H9 (cell line): ENCODE results near the gene STAP2. TPM values are rescaled to one million over a fixed set of nuclear protein-coding genes. Genes with fewer than 3 reads are reported as not detected.

Source experiments
- DNase-seq: peaks from one replicate; pipeline ENCODE4 v3.0.0-alpha.2; 2017
- H2AFZ ChIP-seq: one replicate; pipeline ENCODE4 v1.6.1; 2013; ENCODE audit warnings: mild to moderate bottlenecking, low read length, control low read depth, moderate library complexity
- H2AK5ac ChIP-seq: 2 replicates; pipeline ENCODE4 v1.6.1; 2013; ENCODE audit warnings: low read length, control low read depth, mixed read lengths; ENCODE audit not compliant: insufficient read length
- H2BK120ac ChIP-seq: one replicate; pipeline ENCODE4 v1.6.1; 2013; ENCODE audit warnings: low read depth, mild to moderate bottlenecking, low read length, control low read depth, inconsistent platforms; ENCODE audit not compliant: poor library complexity, severe bottlenecking
- H2BK12ac ChIP-seq: 2 replicates; pipeline ENCODE4 v1.6.1; 2013; ENCODE audit warnings: low read length, control low read depth, mixed read lengths, low read depth; ENCODE audit not compliant: insufficient read length
- H2BK15ac ChIP-seq: 2 replicates; pipeline ENCODE4 v1.6.1; 2013; ENCODE audit warnings: low read depth, low read length, control low read depth
- H2BK20ac ChIP-seq: one replicate; pipeline ENCODE4 v1.6.1; 2013; ENCODE audit warnings: low read depth, mild to moderate bottlenecking, low read length, control low read depth, inconsistent platforms; ENCODE audit not compliant: poor library complexity, severe bottlenecking
- H2BK5ac ChIP-seq: 2 replicates; pipeline ENCODE4 v1.6.1; 2013; ENCODE audit warnings: low read length, control low read depth, mixed read lengths; ENCODE audit not compliant: insufficient read length
- H3K14ac ChIP-seq: 2 replicates; pipeline ENCODE4 v1.6.1; 2013; ENCODE audit warnings: low read length, control low read depth; ENCODE audit not compliant: insufficient read depth
- H3K18ac ChIP-seq: 2 replicates; pipeline ENCODE4 v1.6.1; 2013; ENCODE audit warnings: low read depth, mild to moderate bottlenecking, mixed read lengths, low read length, control low read depth; ENCODE audit not compliant: insufficient read length
- H3K23ac ChIP-seq: 2 replicates; pipeline ENCODE4 v1.6.1; 2013; ENCODE audit warnings: low read length, control low read depth, mixed read lengths, low read depth; ENCODE audit not compliant: insufficient read length
- H3K23me2 ChIP-seq: 2 replicates; pipeline ENCODE4 v1.6.1; 2013; ENCODE audit warnings: low read depth, mild to moderate bottlenecking, mixed read lengths, low read length, control low read depth; ENCODE audit not compliant: insufficient read length, poor library complexity, severe bottlenecking
- H3K27ac ChIP-seq: 2 replicates; pipeline ENCODE4 v1.5.1; 2013; ENCODE audit warnings: low read length, control low read depth, mixed read lengths, low read depth; ENCODE audit not compliant: insufficient read length
- H3K27me3 ChIP-seq: 2 replicates; pipeline ENCODE4 v1.6.1; 2013; ENCODE audit warnings: low read length, control low read depth, inconsistent platforms; ENCODE audit not compliant: insufficient read depth
- H3K4ac ChIP-seq: 2 replicates; pipeline ENCODE4 v1.6.1; 2013; ENCODE audit warnings: low read depth, mild to moderate bottlenecking, control low read depth, inconsistent platforms, low read length, moderate library complexity
- H3K4me1 ChIP-seq: 2 replicates; pipeline ENCODE4 v1.6.1; 2013; ENCODE audit warnings: low read length, control low read depth, inconsistent platforms; ENCODE audit not compliant: insufficient read depth
- H3K4me2 ChIP-seq: 2 replicates; pipeline ENCODE4 v1.6.1; 2013; ENCODE audit warnings: low read length, control low read depth, mixed read lengths; ENCODE audit not compliant: insufficient read length, insufficient read depth
- H3K56ac ChIP-seq: 2 replicates; pipeline ENCODE4 v1.6.1; 2013; ENCODE audit warnings: low read depth, mild to moderate bottlenecking, mixed read lengths, low read length, control low read depth; ENCODE audit not compliant: insufficient read length
- H3K79me1 ChIP-seq: 2 replicates; pipeline ENCODE4 v1.6.1; 2013; ENCODE audit warnings: low read depth, mild to moderate bottlenecking, moderate library complexity, low read length, control low read depth, inconsistent platforms; ENCODE audit not compliant: insufficient read depth, poor library complexity, severe bottlenecking
- H3K79me2 ChIP-seq: 2 replicates; pipeline ENCODE4 v1.6.1; 2013; ENCODE audit warnings: low read length, control low read depth, inconsistent platforms; ENCODE audit not compliant: insufficient read depth
- H3K9ac ChIP-seq: 2 replicates; pipeline ENCODE4 v1.6.1; 2013; ENCODE audit warnings: low read length, control low read depth, mixed read lengths; ENCODE audit not compliant: insufficient read length; ENCODE audit errors: extremely low read depth
- H3K9me3 ChIP-seq: one replicate; pipeline ENCODE4 v1.6.1; 2013; ENCODE audit warnings: low read depth, low read length, inconsistent platforms; ENCODE audit not compliant: control insufficient read depth
- H3T11ph ChIP-seq: one replicate; pipeline ENCODE4 v1.6.1; 2013; ENCODE audit warnings: mild to moderate bottlenecking, low read length, control low read depth, inconsistent platforms
- H4K20me1 ChIP-seq: one replicate; pipeline ENCODE4 v1.6.1; 2013; ENCODE audit not compliant: control insufficient read depth, insufficient read length, insufficient read depth
- H4K5ac ChIP-seq: 2 replicates; pipeline ENCODE4 v1.6.1; 2013; ENCODE audit warnings: low read depth, mild to moderate bottlenecking, mixed read lengths, low read length, control low read depth; ENCODE audit not compliant: insufficient read length
- H4K8ac ChIP-seq: replicated peaks from 2 replicates; pipeline ENCODE4 v1.6.1; 2013; ENCODE audit warnings: low read length, control low read depth, mixed read lengths, low read depth; ENCODE audit not compliant: insufficient read length
- H4K91ac ChIP-seq: 2 replicates; pipeline ENCODE4 v1.6.1; 2013; ENCODE audit warnings: low read depth, mild to moderate bottlenecking, moderate library complexity, mixed read lengths, low read length, control low read depth; ENCODE audit not compliant: insufficient read length
- H3K27ac Mint-ChIP-seq, 3 experiments: 2 replicates in 2 of 3; 3 replicates in 1 of 3; pipeline ENCODE4 v1.8.0; 2020 to 2021; ENCODE audit warnings: mixed read lengths in 3 of 3, mild to moderate bottlenecking in 1 of 3, moderate library complexity in 1 of 3
- H3K27me3 Mint-ChIP-seq: 2 replicates; pipeline ENCODE4 v1.8.0; 2021; ENCODE audit warnings: low read depth, mild to moderate bottlenecking, moderate library complexity, mixed read lengths
- H3K36me3 Mint-ChIP-seq, 3 experiments: 2 replicates in 2 of 3; 3 replicates in 1 of 3; pipeline ENCODE4 v1.8.0; 2020 to 2021; ENCODE audit warnings: low read depth in 3 of 3, mixed read lengths in 3 of 3; ENCODE audit not compliant: insufficient read depth in 1 of 3
- H3K4me1 Mint-ChIP-seq, 2 experiments: 2 replicates each; pipeline ENCODE4 v1.8.0; 2020; ENCODE audit warnings: mixed read lengths in 2 of 2
- H3K4me3 Mint-ChIP-seq, 2 experiments: 2 replicates in 1 of 2; 3 replicates in 1 of 2; pipeline ENCODE4 v1.8.0; 2020 to 2021; ENCODE audit warnings: mild to moderate bottlenecking in 2 of 2, mixed read lengths in 2 of 2, moderate library complexity in 1 of 2
- H3K9me3 Mint-ChIP-seq, 2 experiments: 2 replicates in 1 of 2; 3 replicates in 1 of 2; pipeline ENCODE4 v1.8.0; 2020; ENCODE audit warnings: mild to moderate bottlenecking in 2 of 2, mixed read lengths in 2 of 2, moderate library complexity in 1 of 2
- WGBS: extraction: QIAGEN DNeasy Blood & Tissue Kit; methylation state at CpG from one replicate; pipeline ENCODE4 v1.1.7; 2013; ENCODE audit warnings: missing lambda C conversion rate, low lambda C conversion rate, mixed read lengths; ENCODE audit not compliant: insufficient read length; ENCODE audit errors: extremely low coverage; 5-methylcytosine and 5-hydroxymethylcytosine counted together
- total RNA-seq: library from RNA; stranded (reverse); gene quantifications from 2 replicates; pipeline ENCODE4 v1.2.1, GENCODE V29; 2021
- TF ChIP-seq, protein P1 (sequence below): fragments of 200-600 bp; sonication (generic); conservative IDR thresholded peaks from 3 replicates; pipeline ENCODE4 v1.8.0; 2021; ENCODE audit warnings: antibody characterized with exemption, mild to moderate bottlenecking

Gene STAP2
- total RNA-seq, 1 experiment from 2014 or later = 20.2 TPM

DNA sequence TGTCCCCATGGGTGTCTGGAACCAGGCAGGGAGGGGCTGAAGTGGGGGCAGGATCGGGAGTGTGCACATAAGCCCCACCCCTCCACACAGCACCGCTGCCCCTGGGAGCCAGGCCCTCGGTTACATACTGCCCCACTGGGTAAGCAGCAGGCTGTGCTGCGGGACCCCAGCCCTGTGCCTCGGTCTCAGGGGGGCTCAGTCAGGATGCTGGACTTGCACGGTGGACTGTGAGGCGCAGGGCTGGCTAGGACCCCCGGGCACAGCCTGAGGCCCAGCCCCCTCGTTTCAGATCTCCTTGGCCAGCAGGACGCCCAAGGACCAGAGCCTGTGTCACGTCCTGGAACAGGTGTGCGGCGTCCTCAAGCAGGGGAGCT is 21.0 kb upstream of the STAP2 start:
- Histone ChIP-seq H2AFZ (no peak overlapping the region), H2BK20ac (no peak overlapping the region), H3K9me3 (no peaks in the 10 kb centered on the region), H2AK5ac (no peak overlapping the region), H4K91ac (no peak overlapping the region), H2BK12ac (no peak overlapping the region), H4K20me1 (no peaks in the 10 kb centered on the region), H3K79me1 (no peaks in the 10 kb centered on the region), H3K79me2 (no peaks in the 10 kb centered on the region), H3K23ac (no peak overlapping the region), H3K9ac (no peak overlapping the region), H2BK15ac (no peak overlapping the region), H4K5ac (no peak overlapping the region), H3T11ph (no peak overlapping the region), H3K14ac (no peak overlapping the region), H4K8ac (no peak overlapping the region), H2BK5ac (no peak overlapping the region), H3K4me2 (no peak overlapping the region), H3K27me3 (no peaks in the 10 kb centered on the region), H3K18ac (no peak overlapping the region), H3K27ac (no peak overlapping the region), H3K4ac (no peak overlapping the region), H2BK120ac (no peak overlapping the region), H3K23me2 (no peaks in the 10 kb centered on the region), H3K4me1 (no peaks in the 10 kb centered on the region; the same call in 1 of the 2 replicates), H3K56ac (no peak overlapping the region)
- Mint-ChIP-seq H3K4me1 (peaks cover 7 to 9% of the 10 kb centered on the region in 2 experiments; a peak in 3 of 4 replicates), H3K4me3 (no peak overlapping the region), H3K36me3 (peaks cover 1 to 33% (median 14%) of the 10 kb centered on the region in 3 experiments; a peak in 6 of 7 replicates), H3K9me3 (no peaks in the 10 kb centered on the region; a peak in 1 of 5 replicates), H3K27ac (no peak overlapping the region), H3K27me3 (peaks cover 4% of the 10 kb centered on the region)
- TF ChIP-seq, protein P1, sequence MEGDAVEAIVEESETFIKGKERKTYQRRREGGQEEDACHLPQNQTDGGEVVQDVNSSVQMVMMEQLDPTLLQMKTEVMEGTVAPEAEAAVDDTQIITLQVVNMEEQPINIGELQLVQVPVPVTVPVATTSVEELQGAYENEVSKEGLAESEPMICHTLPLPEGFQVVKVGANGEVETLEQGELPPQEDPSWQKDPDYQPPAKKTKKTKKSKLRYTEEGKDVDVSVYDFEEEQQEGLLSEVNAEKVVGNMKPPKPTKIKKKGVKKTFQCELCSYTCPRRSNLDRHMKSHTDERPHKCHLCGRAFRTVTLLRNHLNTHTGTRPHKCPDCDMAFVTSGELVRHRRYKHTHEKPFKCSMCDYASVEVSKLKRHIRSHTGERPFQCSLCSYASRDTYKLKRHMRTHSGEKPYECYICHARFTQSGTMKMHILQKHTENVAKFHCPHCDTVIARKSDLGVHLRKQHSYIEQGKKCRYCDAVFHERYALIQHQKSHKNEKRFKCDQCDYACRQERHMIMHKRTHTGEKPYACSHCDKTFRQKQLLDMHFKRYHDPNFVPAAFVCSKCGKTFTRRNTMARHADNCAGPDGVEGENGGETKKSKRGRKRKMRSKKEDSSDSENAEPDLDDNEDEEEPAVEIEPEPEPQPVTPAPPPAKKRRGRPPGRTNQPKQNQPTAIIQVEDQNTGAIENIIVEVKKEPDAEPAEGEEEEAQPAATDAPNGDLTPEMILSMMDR = no peak
- no peak for DNase-seq
- WGBS = no CpG with 5 or more reads among the region's 13 CpGs
